Gastrocnemius medialis (tissue), 4 donors: Measurements from ENCODE around the gene ENTHD1.

ENCODE experiments used
- POLR2A ChIP-seq, 2 donors: fragments of 450-650 bp; IDR thresholded peaks; one replicate each; pipeline ENCODE4 v1.6.1; 2017; ENCODE audit warnings: antibody characterized with exemption in 2 of 2, mild to moderate bottlenecking in 2 of 2, moderate library complexity in 2 of 2
- TF ChIP-seq, protein P1 (sequence below), 5 experiments: fragments of 450-650 bp in 3 of 5; fragments of 200-600 bp in 2 of 5; sonication (generic) in 2 of 5; IDR thresholded peaks in 4 of 5; conservative IDR thresholded peaks in 1 of 5; 1 replicate in 4 of 5; 2 replicates in 1 of 5; pipeline ENCODE4 v1.5.1; 2016 to 2019; ENCODE audit warnings: antibody characterized with exemption in 5 of 5, mild to moderate bottlenecking in 3 of 5, moderate library complexity in 3 of 5

DNA sequence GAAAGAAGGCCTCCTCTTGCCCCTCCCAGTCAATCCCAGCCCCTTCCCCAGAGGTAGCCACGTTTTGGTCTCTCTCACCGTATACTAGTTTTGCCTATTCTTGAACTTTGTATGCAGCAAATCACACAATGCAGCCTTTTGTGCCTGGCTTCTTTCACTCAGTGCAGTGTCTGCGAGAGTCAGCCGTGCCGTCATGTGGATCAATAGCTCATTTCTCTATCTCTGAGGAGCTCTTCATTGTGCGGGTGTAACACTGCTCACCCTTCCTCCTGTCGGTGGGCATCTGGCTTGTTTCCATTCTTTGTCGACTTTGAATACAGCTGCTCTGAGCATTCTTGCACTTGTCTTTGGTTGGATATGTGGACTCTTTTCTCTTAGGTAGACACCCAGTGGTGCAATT is 176.5 kb downstream of the ENTHD1 start:
- TF ChIP-seq, protein P1, sequence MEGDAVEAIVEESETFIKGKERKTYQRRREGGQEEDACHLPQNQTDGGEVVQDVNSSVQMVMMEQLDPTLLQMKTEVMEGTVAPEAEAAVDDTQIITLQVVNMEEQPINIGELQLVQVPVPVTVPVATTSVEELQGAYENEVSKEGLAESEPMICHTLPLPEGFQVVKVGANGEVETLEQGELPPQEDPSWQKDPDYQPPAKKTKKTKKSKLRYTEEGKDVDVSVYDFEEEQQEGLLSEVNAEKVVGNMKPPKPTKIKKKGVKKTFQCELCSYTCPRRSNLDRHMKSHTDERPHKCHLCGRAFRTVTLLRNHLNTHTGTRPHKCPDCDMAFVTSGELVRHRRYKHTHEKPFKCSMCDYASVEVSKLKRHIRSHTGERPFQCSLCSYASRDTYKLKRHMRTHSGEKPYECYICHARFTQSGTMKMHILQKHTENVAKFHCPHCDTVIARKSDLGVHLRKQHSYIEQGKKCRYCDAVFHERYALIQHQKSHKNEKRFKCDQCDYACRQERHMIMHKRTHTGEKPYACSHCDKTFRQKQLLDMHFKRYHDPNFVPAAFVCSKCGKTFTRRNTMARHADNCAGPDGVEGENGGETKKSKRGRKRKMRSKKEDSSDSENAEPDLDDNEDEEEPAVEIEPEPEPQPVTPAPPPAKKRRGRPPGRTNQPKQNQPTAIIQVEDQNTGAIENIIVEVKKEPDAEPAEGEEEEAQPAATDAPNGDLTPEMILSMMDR (IDR thresholded peaks at IDR 0.05 in 4 of 5, conservative IDR thresholded peaks at IDR 0.05 in 1 of 5): no peak
- TF ChIP-seq POLR2A (IDR thresholded peaks at IDR 0.05): no peak
